ENCODE measurements around the gene KRR1. TPM values are rescaled to one million over a fixed set of nuclear protein-coding genes. Genes with fewer than 3 reads are reported as not detected.

The KRR1 gene
- total and polyA plus RNA-seq, 9 donors: 12.1 to 69.1 (median 48.3) TPM

GRCh38 chr12:75483431-75483830 lies 28.0 kb downstream of the KRR1 start:
- H3K4me1 ChIP-seq (ENCODE audit: insufficient read depth): peaks cover 5% of the 10 kb centered on the region
- no peaks in the 10 kb centered on the region for H3K36me3 ChIP-seq
- H3K27ac ChIP-seq: no peak overlapping the region
- DNase-seq: no peak
- 59 to 83% (median 83%) methylated on average over 2 of the region's 2 CpGs for WGBS, 3 donors
- no peak overlapping the region for H3K4me3 ChIP-seq
- no peaks in the 10 kb centered on the region for H3K9me3 ChIP-seq
- intact Hi-C loops (cut with DNase I): loop anchor here in 2 of 4 donors (10.0 kb wide), 1 partner anchor 149 kb away; the partner anchor contains the start of genes CAPS2 (in 2 of the 2) and GLIPR1L1 (in 2 of the 2)
- no peaks in the 10 kb centered on the region for H3K27me3 ChIP-seq
- TF ChIP-seq POLR2A (IDR thresholded peaks at IDR 0.05) (no peak), EP300 (IDR thresholded peaks at IDR 0.05) (no peak)
- TF ChIP-seq, protein P1, sequence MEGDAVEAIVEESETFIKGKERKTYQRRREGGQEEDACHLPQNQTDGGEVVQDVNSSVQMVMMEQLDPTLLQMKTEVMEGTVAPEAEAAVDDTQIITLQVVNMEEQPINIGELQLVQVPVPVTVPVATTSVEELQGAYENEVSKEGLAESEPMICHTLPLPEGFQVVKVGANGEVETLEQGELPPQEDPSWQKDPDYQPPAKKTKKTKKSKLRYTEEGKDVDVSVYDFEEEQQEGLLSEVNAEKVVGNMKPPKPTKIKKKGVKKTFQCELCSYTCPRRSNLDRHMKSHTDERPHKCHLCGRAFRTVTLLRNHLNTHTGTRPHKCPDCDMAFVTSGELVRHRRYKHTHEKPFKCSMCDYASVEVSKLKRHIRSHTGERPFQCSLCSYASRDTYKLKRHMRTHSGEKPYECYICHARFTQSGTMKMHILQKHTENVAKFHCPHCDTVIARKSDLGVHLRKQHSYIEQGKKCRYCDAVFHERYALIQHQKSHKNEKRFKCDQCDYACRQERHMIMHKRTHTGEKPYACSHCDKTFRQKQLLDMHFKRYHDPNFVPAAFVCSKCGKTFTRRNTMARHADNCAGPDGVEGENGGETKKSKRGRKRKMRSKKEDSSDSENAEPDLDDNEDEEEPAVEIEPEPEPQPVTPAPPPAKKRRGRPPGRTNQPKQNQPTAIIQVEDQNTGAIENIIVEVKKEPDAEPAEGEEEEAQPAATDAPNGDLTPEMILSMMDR (IDR thresholded peaks at IDR 0.05): no peak

DNA sequence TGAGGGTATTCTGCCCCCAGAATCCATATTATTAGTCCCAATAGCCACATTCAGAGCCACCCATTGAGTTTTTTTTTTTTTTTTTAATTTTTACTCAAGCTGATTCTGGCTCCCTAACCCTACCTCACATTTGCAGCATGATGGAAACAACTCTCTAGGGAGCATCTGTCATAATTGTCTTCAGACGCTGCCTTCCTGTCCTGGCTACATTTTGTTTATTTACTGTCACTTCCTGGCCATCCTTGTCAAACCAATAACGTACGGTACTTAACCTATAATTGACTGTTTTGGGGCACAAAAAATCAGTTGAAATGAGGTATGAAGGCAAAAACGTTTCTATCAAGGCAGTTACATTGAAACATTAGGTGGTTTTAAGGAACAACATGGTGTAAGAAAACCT lies 28.8 kb downstream of the KRR1 start:
- no peak overlapping the region for H3K4me3 ChIP-seq
- TF ChIP-seq, protein P1 (IDR thresholded peaks at IDR 0.05): no peak
- TF ChIP-seq POLR2A (IDR thresholded peaks at IDR 0.05) (no peak), EP300 (IDR thresholded peaks at IDR 0.05) (no peak)
- WGBS, 3 donors: 58 to 73% (median 59%) methylated on average over 4 of the region's 4 CpGs
- DNase-seq: no peak
- H3K27me3 ChIP-seq: no peaks in the 10 kb centered on the region
- no peaks in the 10 kb centered on the region for H3K36me3 ChIP-seq
- H3K4me1 ChIP-seq (ENCODE audit: insufficient read depth): peaks cover 5% of the 10 kb centered on the region
- H3K9me3 ChIP-seq: no peaks in the 10 kb centered on the region
- intact Hi-C loops (cut with DNase I): loop anchor here in 2 of 4 donors (10.0 kb wide), 1 partner anchor 148 kb away; the partner anchor contains the start of genes CAPS2 (in 2 of the 2) and GLIPR1L1 (in 2 of the 2)
- no peak overlapping the region for H3K27ac ChIP-seq

- intact Hi-C loops (cut with DNase I): loop anchor here in 2 of 4 donors (10.0 kb wide), 1 partner anchor 147 kb away; the partner anchor contains the start of genes CAPS2 (in 2 of the 2) and GLIPR1L1 (in 2 of the 2)
- Histone ChIP-seq H3K4me3 (peak overlapping the region; percentile 50), H3K27ac (no peak overlapping the region), H3K27me3 (no peaks in the 10 kb centered on the region), H3K36me3 (no peaks in the 10 kb centered on the region), H3K9me3 (no peaks in the 10 kb centered on the region), H3K4me1 (ENCODE audit: insufficient read depth) (peaks cover 5% of the 10 kb centered on the region)
- TF ChIP-seq POLR2A (IDR thresholded peaks at IDR 0.05) (no peak), EP300 (IDR thresholded peaks at IDR 0.05) (no peak)
- TF ChIP-seq, protein P1 (IDR thresholded peaks at IDR 0.05): no peak
- DNase-seq: no peak
- WGBS, 3 donors: 67 to 71% (median 68%) methylated on average over 4 of the region's 4 CpGs
These were observed 29.6 kb downstream of the KRR1 start for GRCh38 chr12:75481774-75482173.

- Histone ChIP-seq H3K9me3 (no peaks in the 10 kb centered on the region), H3K4me3 (peak overlapping the region; percentile 50), H3K36me3 (no peaks in the 10 kb centered on the region), H3K4me1 (ENCODE audit: insufficient read depth) (peaks cover 5% of the 10 kb centered on the region), H3K27me3 (no peaks in the 10 kb centered on the region), H3K27ac (peak overlapping the region in 1 of 2 donors; percentile 68)
- DNase-seq: no peak
- TF ChIP-seq POLR2A (IDR thresholded peaks at IDR 0.05) (no peak), EP300 (IDR thresholded peaks at IDR 0.05) (no peak)
- TF ChIP-seq, protein P1 (IDR thresholded peaks at IDR 0.05): no peak
- 4 to 10% (median 5%) methylated on average over 5 of the region's 5 CpGs for WGBS, 3 donors
- intact Hi-C loops (cut with DNase I): loop anchor here in 2 of 4 donors (10.0 kb wide), 1 partner anchor 146 kb away; the partner anchor contains the start of genes CAPS2 (in 2 of the 2) and GLIPR1L1 (in 2 of the 2)
These were observed 30.2 kb downstream of the KRR1 start for GRCh38 chr12:75481013-75481705.

Measured in ovary (tissue), 9 donors.